Endothelial cell of umbilical vein (primary cell): Measurements from ENCODE around the gene MYCBP. TPM values are rescaled to one million over a fixed set of nuclear protein-coding genes. Genes with fewer than 3 reads are reported as not detected.
A peak's percentile ranks its signal among the peaks of the same experiment; 100 is the strongest.
"Not testable (repeated sequence)": the region's sequence is repeated elsewhere in the genome, so short reads cannot be mapped to it uniquely, and the experiment has no call there.

Source experiments
- BruUV-seq: library from RNA; stranded (reverse); fragments of 400-500 nt; replicated peaks from 2 replicates; lab custom pipeline; 2021; lab: Mats Ljungman, UMichigan
- CTCF ChIA-PET: fragments of 300-600, 350-600 bp; sonication (Branson Sonifier 250); formaldehyde crosslinking; loops from one replicate; lab custom pipeline; 2021; ENCODE audit warnings: antibody characterized with exemption, inconsistent platforms; lab: Charles Lee
- POLR2A ChIA-PET: fragments of 300-600, 350-600 bp; sonication (Branson Sonifier 250); formaldehyde crosslinking; loops from one replicate; lab custom pipeline; 2021; ENCODE audit warnings: antibody characterized with exemption, inconsistent platforms; lab: Charles Lee
- DNase-seq: peaks from one replicate; pipeline ENCODE4 v3.0.0-alpha.2; 2011; ENCODE audit warnings: low read depth, low spot score
- FAIRE-seq: peaks from 2 replicates; lab custom pipeline; 2011; peaks lifted over from hg19 to GRCh38; lab: Jason Lieb, UNC
- H2AFZ ChIP-seq: 2 replicates; pipeline ENCODE4 v1.6.0; 2012; ENCODE audit warnings: low read depth, low read length, control low read depth, inconsistent platforms
- H3K27ac ChIP-seq: 2 replicates; pipeline ENCODE4 v1.5.1; 2011; ENCODE audit warnings: low read depth, mild to moderate bottlenecking, control low read depth, low read length, moderate library complexity; ENCODE audit not compliant: insufficient read depth
- H3K27me3 ChIP-seq, 2 experiments: 2 replicates each; pipeline versions ENCODE4 v1.6.0 to v1.6.1; 2011; ENCODE audit warnings: low read length in 2 of 2, mixed read lengths in 1 of 2; ENCODE audit not compliant: control insufficient read depth in 2 of 2, insufficient read depth in 2 of 2
- H3K36me3 ChIP-seq, 2 experiments: 2 replicates in 1 of 2; 3 replicates in 1 of 2; pipeline ENCODE4 v1.5.1; 2011; ENCODE audit warnings: low read length in 2 of 2, mild to moderate bottlenecking in 1 of 2, moderate library complexity in 1 of 2; ENCODE audit not compliant: control insufficient read depth in 2 of 2, insufficient read depth in 2 of 2; ENCODE audit errors: extremely low read depth in 1 of 2
- H3K4me1 ChIP-seq: 3 replicates; pipeline ENCODE4 v1.5.1; 2011; ENCODE audit warnings: mild to moderate bottlenecking, low read length; ENCODE audit not compliant: control insufficient read depth, insufficient read depth; ENCODE audit errors: extremely low read depth
- H3K4me2 ChIP-seq: 2 replicates; pipeline ENCODE4 v1.6.1; 2011; ENCODE audit warnings: low read length, control low read depth, mixed read lengths; ENCODE audit not compliant: insufficient read depth
- H3K4me3 ChIP-seq, 3 experiments: fragments of 200-600 bp in 1 of 3; sonication (generic), shearing (Covaris generic) in 1 of 3; replicated peaks in 1 of 3; 2 replicates each; pipeline ENCODE4 v1.5.1; 2011 to 2016; ENCODE audit warnings: control low read depth in 3 of 3, low read length in 3 of 3, mild to moderate bottlenecking in 2 of 3, inconsistent platforms in 1 of 3, low read depth in 1 of 3, moderate library complexity in 1 of 3; ENCODE audit not compliant: insufficient read depth in 1 of 3
- H3K79me2 ChIP-seq: 2 replicates; pipeline ENCODE4 v1.6.0; 2012; ENCODE audit warnings: low read length, inconsistent platforms; ENCODE audit not compliant: control insufficient read depth, insufficient read depth
- H3K9ac ChIP-seq: replicated peaks from 2 replicates; pipeline ENCODE3; 2011; ENCODE audit warnings: low read length, control low read depth; ENCODE audit not compliant: insufficient read depth; ENCODE audit errors: extremely low read depth
- H3K9me1 ChIP-seq: replicated peaks from 3 replicates; pipeline ENCODE4 v1.6.0; 2011; ENCODE audit warnings: mild to moderate bottlenecking, low read length; ENCODE audit not compliant: control insufficient read depth, insufficient read depth; ENCODE audit errors: extremely low read depth
- H3K9me3 ChIP-seq: replicated peaks from 2 replicates; pipeline ENCODE4 v1.5.1; 2012; ENCODE audit warnings: low read length, inconsistent platforms; ENCODE audit not compliant: control insufficient read depth, insufficient read depth
- H4K20me1 ChIP-seq: replicated peaks from 2 replicates; pipeline ENCODE3; 2011; ENCODE audit warnings: mild to moderate bottlenecking, low read length; ENCODE audit not compliant: control insufficient read depth, insufficient read depth; ENCODE audit errors: extremely low read depth
- CTCF ChIP-seq, 2 donors: IDR thresholded peaks; 1 replicate in 1 of 2; 2 replicates in 1 of 2; pipeline ENCODE4 v1.5.1; 2011; ENCODE audit warnings: low read length in 2 of 2, mild to moderate bottlenecking in 2 of 2, moderate library complexity in 2 of 2, control low read depth in 1 of 2, inconsistent platforms in 1 of 2, low read depth in 1 of 2; ENCODE audit not compliant: insufficient read depth in 1 of 2; ENCODE audit errors: extremely low read depth in 1 of 2
- EZH2 ChIP-seq: IDR thresholded peaks from 2 replicates; pipeline ENCODE4 v1.6.1; 2012; ENCODE audit warnings: borderline replicate concordance, low read depth, mild to moderate bottlenecking, moderate library complexity, low read length, inconsistent platforms; ENCODE audit not compliant: severe bottlenecking
- FOS ChIP-seq: IDR thresholded peaks from 2 replicates; pipeline ENCODE4 v1.6.1; 2011; ENCODE audit warnings: mild to moderate bottlenecking, low read length, moderate library complexity, borderline replicate concordance; ENCODE audit not compliant: insufficient read depth
- MAX ChIP-seq: IDR thresholded peaks from 2 replicates; pipeline ENCODE4 v1.6.1; 2011; ENCODE audit not compliant: insufficient read depth, insufficient read length
- MYC ChIP-seq: IDR thresholded peaks from one replicate; pipeline ENCODE4 v1.6.1; 2011; ENCODE audit warnings: mild to moderate bottlenecking, low read depth, low read length
- dilution Hi-C: fragments of 300-500 bp; cut with MboI; formaldehyde crosslinking; loops from one replicate; pipeline ENCODE4 v1.15.0; 2019; ENCODE audit warnings: low sequenced_read_pairs; ENCODE audit not compliant: extremely low pct_ligation_motif_present
- intact Hi-C: fragments of 100-400 bp; cut with micrococcal nuclease; formaldehyde crosslinking; loops from one replicate; pipeline ENCODE4 v1.10.0; 2022
- polyA plus RNA-seq, 4 experiments: library from polyadenylated mRNA; depleted of rRNA in 3 of 4; stranded (reverse) in 3 of 4; unstranded in 1 of 4; fragments of >200 nt; gene quantifications; 2 replicates each; pipeline versions ENCODE4 v1.2.1 to v1.2.3, GENCODE V29; 2011 to 2012; ENCODE audit warnings: missing spikeins in 1 of 4
- total RNA-seq: library from RNA; stranded (reverse); gene quantifications from 2 replicates; pipeline ENCODE4 v1.2.3, GENCODE V29; 2021

MYCBP gene
- total and polyA plus RNA-seq, 2 donors (not counting 3 experiments of a cell fraction or from before 2014, with no cell fraction given): 9.5 to 23.1 TPM

- ChIA-PET CTCF (interaction anchor here (0.7 to 1.0 kb wide), 2 partner anchors 253 to 1232 kb away, joined by 3 to 5 read pairs; no protein-coding TSS in a partner anchor), POLR2A (no interaction called here)
- TF ChIP-seq CTCF (IDR thresholded peaks at IDR 0.05; ENCODE audit: extremely low read depth in 1 of 2, insufficient read depth in 1 of 2, low read depth in 1 of 2, low read length in 2 of 2): no peak
- no peak for TF ChIP-seq MYC
- no peak for TF ChIP-seq FOS
- TF ChIP-seq MAX: no peak
- no peak for TF ChIP-seq EZH2
- peaks cover 12 to 15% of the 10 kb centered on the region in 2 experiments for H3K36me3 ChIP-seq
- intact Hi-C loops: loop anchor here (10.0 kb wide), 1 partner anchor 725 kb away; no protein-coding TSS in a partner anchor
- no TSS peak for BruUV-seq
- no peaks in the 10 kb centered on the region for H3K79me2 ChIP-seq
- peak; percentile 40 for DNase-seq
- peaks cover 0 to 3% of the 10 kb centered on the region in 2 experiments for H3K27me3 ChIP-seq
- no peak overlapping the region for H3K9ac ChIP-seq
- no peaks in the 10 kb centered on the region for H3K9me1 ChIP-seq
- H3K9me3 ChIP-seq: no peaks in the 10 kb centered on the region
- H4K20me1 ChIP-seq: peaks cover 3% of the 10 kb centered on the region
- dilution Hi-C loops: no loop called here
- no peak overlapping the region for H2AFZ ChIP-seq
- H3K4me1 ChIP-seq: peaks cover 17% of the 10 kb centered on the region
- H3K4me3 ChIP-seq: no peak overlapping the region
- H3K27ac ChIP-seq: no peak overlapping the region
- no peak overlapping the region for H3K4me2 ChIP-seq
- FAIRE-seq: no peak
Measured at GRCh38 chr1:38839363-38839762, 33.8 kb downstream of the MYCBP start.

- intact Hi-C loops: loop anchor here (10.0 kb wide), 1 partner anchor 722 kb away; no protein-coding TSS in a partner anchor
- H3K27ac ChIP-seq, H3K9me3 ChIP-seq, FAIRE-seq, DNase-seq, H3K9ac ChIP-seq, H3K9me1 ChIP-seq, H2AFZ ChIP-seq, H3K4me2 ChIP-seq, H3K79me2 ChIP-seq, BruUV-seq, dilution Hi-C loops, H3K36me3 ChIP-seq, H3K4me3 ChIP-seq, H4K20me1 ChIP-seq, POLR2A ChIA-PET: not testable (repeated sequence)
- Histone ChIP-seq H3K27me3 (peaks cover 15 to 18% of the 10 kb centered on the region in 2 experiments), H3K4me1 (peaks cover 17% of the 10 kb centered on the region)
- CTCF ChIA-PET: interaction anchor here (1.0 to 2.8 kb wide), 2 partner anchors 12 to 228 kb away, joined by 4 to 26 read pairs; no protein-coding TSS in a partner anchor
Measured at GRCh38 chr1:38836316-38836715, 36.8 kb downstream of the MYCBP start.
